HCT116 (cell line): ENCODE results near the gene LEPR.

Experiments used
- CTCF ChIP-seq, 3 experiments: fragments of 200-600 bp in 1 of 3; sonication (generic) in 1 of 3; IDR thresholded peaks in 2 of 3; conservative IDR thresholded peaks in 1 of 3; 2 replicates each; pipeline ENCODE4 v1.5.1; 2012 to 2017; ENCODE audit warnings: low read depth in 2 of 3, low read length in 2 of 3, antibody characterized with exemption in 1 of 3, borderline replicate concordance in 1 of 3, control low read depth in 1 of 3, mild to moderate bottlenecking in 1 of 3, mixed read lengths in 1 of 3, mixed run types in 1 of 3, moderate library complexity in 1 of 3; ENCODE audit not compliant: insufficient read depth in 1 of 3
- EGR1 ChIP-seq: IDR thresholded peaks from 2 replicates; pipeline ENCODE4 v1.6.1; 2012; ENCODE audit warnings: low read depth
- EZH2 ChIP-seq: fragments of 200-600 bp; sonication (generic); IDR thresholded peaks from 2 replicates; pipeline ENCODE4 v1.6.1; 2017; ENCODE audit warnings: antibody characterized with exemption, mixed run types
- EZH2phosphoT487 ChIP-seq: fragments of 200-600 bp; IDR thresholded peaks from 2 replicates; pipeline ENCODE4 v1.6.1; 2018; ENCODE audit warnings: antibody characterized with exemption, borderline replicate concordance
- FOSL1 ChIP-seq: IDR thresholded peaks from 2 replicates; pipeline ENCODE4 v1.6.1; 2012; ENCODE audit warnings: low read depth
- JUND ChIP-seq: IDR thresholded peaks from 2 replicates; pipeline ENCODE4 v1.6.1; 2012
- POLR2A ChIP-seq: IDR thresholded peaks from 2 replicates; pipeline ENCODE4 v1.7.0; 2011; ENCODE audit warnings: borderline replicate concordance; ENCODE audit not compliant: insufficient read depth, insufficient read length; ENCODE audit errors: extremely low read depth
- RAD21 ChIP-seq: IDR thresholded peaks from 2 replicates; pipeline ENCODE4 v1.6.1; 2012; ENCODE audit warnings: low read depth, mild to moderate bottlenecking
- REST ChIP-seq: IDR thresholded peaks from 2 replicates; pipeline ENCODE4 v1.6.1; 2012; ENCODE audit warnings: low read depth
- SP1 ChIP-seq: IDR thresholded peaks from 2 replicates; pipeline ENCODE4 v1.6.1; 2012; ENCODE audit warnings: low read depth
- SRF ChIP-seq: IDR thresholded peaks from 2 replicates; pipeline ENCODE4 v1.6.1; 2012; ENCODE audit warnings: low read depth
- ZNF274 ChIP-seq: fragments of 200-500 bp; sonication (Bioruptor generic); IDR thresholded peaks from 2 replicates; pipeline ENCODE4 v1.6.1; 2014; ENCODE audit warnings: mild to moderate bottlenecking, low read depth, low read length, inconsistent platforms
- TF ChIP-seq, protein P1 (sequence below): IDR thresholded peaks from 2 replicates; pipeline ENCODE4 v1.6.1; 2012

DNA sequence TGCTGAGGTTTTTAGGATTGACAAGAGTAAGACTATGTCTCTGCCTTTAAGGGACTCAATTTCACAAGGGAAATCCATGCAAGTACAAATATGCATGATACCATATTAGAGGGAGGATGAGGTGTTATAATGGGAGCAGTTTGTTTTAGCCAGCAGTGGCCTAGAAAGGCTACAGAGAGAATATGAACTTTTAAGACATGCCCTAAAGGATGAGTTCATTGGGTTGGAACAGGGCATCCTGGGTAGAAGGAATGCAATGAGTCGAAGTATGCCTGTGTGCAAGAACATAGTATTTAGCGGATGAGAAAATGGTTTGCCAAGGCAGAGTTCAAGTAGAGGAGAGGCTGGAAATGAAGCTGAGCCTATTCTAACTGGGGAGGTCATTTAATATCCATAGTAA is 32.6 kb upstream of the LEPR start:
- TF ChIP-seq, protein P1, sequence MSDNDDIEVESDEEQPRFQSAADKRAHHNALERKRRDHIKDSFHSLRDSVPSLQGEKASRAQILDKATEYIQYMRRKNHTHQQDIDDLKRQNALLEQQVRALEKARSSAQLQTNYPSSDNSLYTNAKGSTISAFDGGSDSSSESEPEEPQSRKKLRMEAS: no peak
- TF ChIP-seq POLR2A (no peak), EGR1 (no peak), REST (no peak), EZH2 (no peak), CTCF (IDR thresholded peaks at IDR 0.05 in 2 of 3, conservative IDR thresholded peaks at IDR 0.05 in 1 of 3; ENCODE audit: borderline replicate concordance in 1 of 3, insufficient read depth in 1 of 3, low read depth in 2 of 3, low read length in 2 of 3) (no peak), SP1 (no peak), EZH2phosphoT487 (no peak), ZNF274 (no peak), SRF (no peak), FOSL1 (no peak), RAD21 (no peak), JUND (no peak)
